NCI-H1694 (cell line): ENCODE results near the gene RPL37A.
A peak's percentile ranks its signal among the peaks of the same experiment; 100 is the strongest.
"Not testable (repeated sequence)": the region's sequence is repeated elsewhere in the genome, so short reads cannot be mapped to it uniquely, and the experiment has no call there.

ENCODE experiments used
- DNase-seq: peaks from one replicate; lab custom pipeline; 2025; lab: John Stamatoyannopoulos, UW

The RPL37A gene

GRCh38 chr2:216517447-216518225 lies 19.0 kb downstream of the RPL37A start:
- DNase-seq: no peak

- not testable (repeated sequence) for DNase-seq
Observed at GRCh38 chr2:216518566-216519119, 20.0 kb downstream of the RPL37A start.

GRCh38 chr2:216519154-216519762 lies 20.6 kb downstream of the RPL37A start:
- peak; percentile 89 for DNase-seq

- no peak for DNase-seq
Observed at GRCh38 chr2:216520112-216520511, 21.5 kb downstream of the RPL37A start.

- DNase-seq: no peak
Observed at GRCh38 chr2:216522892-216523502, 24.4 kb downstream of the RPL37A start.

GRCh38 chr2:216525972-216526371 lies 27.3 kb downstream of the RPL37A start:
- DNase-seq: no peak

GRCh38 chr2:216526939-216527338 lies 28.3 kb downstream of the RPL37A start:
- DNase-seq: no peak

- DNase-seq: no peak
Observed at GRCh38 chr2:216527600-216527999, 29.0 kb downstream of the RPL37A start.

GRCh38 chr2:216532562-216532961 lies 33.9 kb downstream of the RPL37A start:
- no peak for DNase-seq

GRCh38 chr2:216533609-216534008 lies 35.0 kb downstream of the RPL37A start:
- DNase-seq: no peak

- no peak for DNase-seq
Observed at GRCh38 chr2:216534809-216535208, 36.2 kb downstream of the RPL37A start.

- no peak for DNase-seq
Observed at GRCh38 chr2:216535454-216535995, 36.9 kb downstream of the RPL37A start.

GRCh38 chr2:216536734-216537210 lies 38.1 kb downstream of the RPL37A start:
- peak; percentile 33 for DNase-seq

- DNase-seq: no peak
Observed at GRCh38 chr2:216537366-216537765, 38.7 kb downstream of the RPL37A start.

GRCh38 chr2:216538538-216538937 lies 39.9 kb downstream of the RPL37A start:
- no peak for DNase-seq

GRCh38 chr2:216539120-216539519 lies 40.5 kb downstream of the RPL37A start:
- DNase-seq: no peak

- DNase-seq: peak; percentile 63
Observed at GRCh38 chr2:216539791-216540241, 41.2 kb downstream of the RPL37A start.

- DNase-seq: no peak
Observed at GRCh38 chr2:216540920-216541319, 42.3 kb downstream of the RPL37A start.

- DNase-seq: no peak
Observed at GRCh38 chr2:216541505-216541904, 42.9 kb downstream of the RPL37A start.

- no peak for DNase-seq
Observed at GRCh38 chr2:216545359-216545758, 46.7 kb downstream of the RPL37A start.

- no peak for DNase-seq
Observed at GRCh38 chr2:216546241-216546640, 47.6 kb downstream of the RPL37A start.

- no peak for DNase-seq
Observed at GRCh38 chr2:216546641-216547403, 48.2 kb downstream of the RPL37A start.
